Neural progenitor cell (in vitro differentiated cells): ENCODE results near the gene SLC52A3.

ENCODE experiments used
- CTCF ChIP-seq: fragments of 200-600 bp; sonication (generic); IDR thresholded peaks from 2 replicates; pipeline ENCODE4 v1.5.1; 2017; ENCODE audit warnings: antibody characterized with exemption, mild to moderate bottlenecking
- EZH2 ChIP-seq: fragments of 200-600 bp; sonication (generic); IDR thresholded peaks from 2 replicates; pipeline ENCODE4 v1.6.1; 2017; ENCODE audit warnings: antibody characterized with exemption, mild to moderate bottlenecking, moderate library complexity
- EZH2phosphoT487 ChIP-seq: fragments of 200-600 bp; sonication (generic); IDR thresholded peaks from 2 replicates; pipeline ENCODE4 v1.6.1; 2017; ENCODE audit warnings: antibody characterized with exemption

GRCh38 chr20:733861-734260 lies 34.4 kb downstream of the SLC52A3 start:
- TF ChIP-seq CTCF, result no peak
- no peak for TF ChIP-seq EZH2
- TF ChIP-seq EZH2phosphoT487, result no peak
